ENCODE data around the gene SLC26A1.
"Not testable (repeated sequence)": the region's sequence is repeated elsewhere in the genome, so short reads cannot be mapped to it uniquely, and the experiment has no call there.

SLC26A1 gene

DNA sequence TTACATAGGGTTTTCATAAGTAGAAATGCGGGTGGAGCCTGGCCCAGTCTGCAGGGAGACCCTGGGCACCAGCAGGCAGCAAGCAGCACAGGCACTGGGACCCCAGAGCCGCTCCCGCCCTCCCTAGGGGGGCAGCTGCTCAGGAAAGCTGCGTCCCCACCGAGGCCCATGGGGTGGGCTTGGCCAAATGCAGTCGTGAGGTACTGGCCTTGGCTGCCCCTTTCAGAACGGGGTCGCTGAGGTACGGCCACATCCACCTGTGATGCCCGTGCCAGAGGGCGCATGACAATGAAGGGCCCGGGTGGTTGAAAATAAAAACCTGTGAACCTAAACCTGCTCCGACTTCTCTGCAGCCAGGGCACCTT is 44.3 kb downstream of the SLC26A1 start:
- in situ Hi-C loops (cut with MboI; ENCODE audit: low pct_unique_long_range_greater_than_20kb, low sequenced_read_pairs), result no loop called here
- DNase-seq, result no peak

DNA sequence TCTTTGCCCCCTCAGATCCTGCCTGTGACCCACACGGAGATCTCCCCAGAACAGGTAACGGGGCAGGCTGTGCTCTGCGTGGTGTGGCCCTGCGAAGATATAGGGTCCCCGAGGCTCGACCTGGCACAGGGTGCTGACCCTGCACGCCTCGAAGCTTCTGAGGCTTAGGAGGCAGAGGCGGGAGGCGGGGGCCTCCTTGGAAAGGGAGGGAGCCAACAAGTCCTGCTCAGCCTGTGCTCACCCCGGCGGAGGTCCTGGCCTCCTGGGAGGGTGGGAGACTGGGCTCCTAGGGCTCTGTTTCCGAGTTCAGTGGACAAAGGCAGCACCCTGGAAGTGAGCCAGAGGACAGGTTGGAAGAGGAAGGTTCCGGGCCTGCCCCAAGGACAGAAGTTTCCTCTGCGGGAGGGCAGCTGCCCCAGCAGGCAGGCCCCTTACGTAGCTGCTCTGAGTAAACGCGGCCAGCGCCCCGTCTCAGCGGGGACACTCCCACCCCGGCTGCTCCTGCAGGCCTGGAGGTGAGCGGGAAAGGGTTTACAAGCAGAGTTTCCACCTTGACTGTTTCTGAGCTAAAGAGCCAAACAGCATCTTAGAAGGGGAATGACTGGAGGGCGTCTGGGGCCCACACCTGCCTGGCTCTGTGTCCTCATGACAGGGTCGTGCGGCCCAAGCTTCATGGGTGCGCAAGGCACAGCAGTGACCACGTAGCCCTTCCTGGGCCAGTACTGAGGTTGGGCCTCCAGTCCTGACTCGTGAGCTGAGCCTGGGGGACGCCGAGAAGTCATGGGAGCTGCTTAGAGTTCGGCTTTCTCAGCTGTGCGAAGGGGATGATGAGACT is 44.9 kb downstream of the SLC26A1 start:
- DNase-seq, result no peak
- in situ Hi-C loops (cut with MboI; ENCODE audit: low pct_unique_long_range_greater_than_20kb, low sequenced_read_pairs), result no loop called here

DNA sequence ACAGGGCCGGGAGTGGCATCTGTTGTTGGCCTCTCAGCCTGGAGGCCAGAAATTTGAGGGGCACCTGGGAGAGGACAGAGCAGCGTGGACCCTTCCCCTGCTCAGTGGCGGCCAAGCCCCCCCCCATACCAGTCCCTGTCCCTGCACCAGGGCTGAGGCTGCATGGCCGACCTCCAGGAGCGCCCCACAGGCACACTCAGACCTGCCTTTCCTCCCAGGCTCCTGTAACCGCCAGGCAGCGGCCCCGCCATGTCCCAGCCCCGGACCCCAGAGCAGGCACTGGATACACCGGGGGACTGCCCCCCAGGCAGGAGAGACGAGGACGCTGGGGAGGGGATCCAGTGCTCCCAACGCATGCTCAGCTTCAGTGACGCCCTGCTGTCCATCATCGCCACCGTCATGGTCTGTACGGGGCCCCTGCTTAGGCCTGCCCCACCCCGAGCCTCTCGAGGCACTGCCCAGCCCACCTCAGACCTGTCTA is 45.7 kb downstream of the SLC26A1 start:
- no peak for DNase-seq
- in situ Hi-C loops (cut with MboI; ENCODE audit: low pct_unique_long_range_greater_than_20kb, low sequenced_read_pairs), result no loop called here

DNA sequence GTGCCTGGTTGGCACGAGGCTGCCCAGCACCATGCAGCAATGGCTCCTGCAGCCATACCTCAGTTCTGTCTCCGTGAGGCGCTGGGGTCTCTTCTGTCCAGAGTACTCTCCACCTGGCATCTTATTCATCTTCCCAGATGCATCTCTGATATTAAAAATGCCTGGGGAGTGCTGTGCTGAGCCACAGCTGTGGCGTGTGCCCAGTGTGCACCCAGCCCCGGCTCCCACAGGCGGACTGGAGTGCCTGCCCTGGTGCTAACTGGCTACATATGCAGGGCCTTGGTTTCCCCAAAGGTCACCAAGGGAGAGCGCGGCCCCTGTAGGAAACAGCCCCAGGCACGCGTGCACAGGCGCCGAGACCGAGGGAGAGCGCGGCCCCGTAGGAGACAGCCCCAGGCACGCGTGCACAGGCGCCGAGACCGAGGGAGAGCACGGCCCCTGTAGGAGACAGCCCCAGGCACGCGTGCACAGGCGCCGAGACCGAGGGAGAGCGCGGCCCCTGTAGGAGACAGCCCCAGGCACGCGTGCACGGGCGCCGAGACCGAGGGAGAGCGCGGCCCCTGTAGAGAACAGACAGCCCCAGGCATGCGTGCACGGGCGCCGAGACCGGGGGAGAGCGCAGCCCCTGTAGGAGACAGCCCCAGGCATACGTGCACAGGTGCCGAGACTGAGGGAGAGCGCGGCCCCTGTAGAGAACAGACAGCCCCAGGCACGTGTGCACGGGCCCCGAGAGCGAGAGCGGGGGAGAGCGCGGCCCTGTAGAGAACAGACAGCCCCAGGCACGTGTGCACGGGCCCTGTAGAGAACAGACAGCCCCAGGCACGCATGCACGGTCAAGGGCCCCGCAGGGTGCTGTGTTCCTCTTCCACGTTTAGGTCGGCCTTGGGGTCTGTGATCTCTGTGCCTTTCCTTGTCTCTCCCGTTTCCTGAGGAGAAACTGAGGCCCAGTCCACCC is 46.4 kb downstream of the SLC26A1 start:
- DNase-seq, result no peak
- in situ Hi-C loops (cut with MboI; ENCODE audit: low pct_unique_long_range_greater_than_20kb, low sequenced_read_pairs), result no loop called here

DNA sequence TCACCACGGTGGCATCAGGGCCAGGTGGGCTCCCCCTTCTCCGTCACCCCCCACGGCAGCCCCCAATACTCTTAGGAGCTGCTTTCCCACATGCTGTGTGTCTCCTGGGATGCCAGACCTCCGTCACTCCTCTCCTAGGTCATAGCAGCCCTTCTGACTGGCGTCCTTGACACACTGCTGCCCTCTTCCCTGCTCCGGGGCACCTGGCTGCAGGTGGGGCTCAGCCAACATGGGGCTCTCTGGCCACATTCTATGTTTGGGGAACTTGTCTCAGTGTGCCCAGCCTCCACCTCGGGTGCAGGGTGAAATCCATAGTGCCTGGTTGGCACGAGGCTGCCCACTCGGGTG is 47.1 kb downstream of the SLC26A1 start:
- in situ Hi-C loops (cut with MboI; ENCODE audit: low pct_unique_long_range_greater_than_20kb, low sequenced_read_pairs), result no loop called here
- no peak for DNase-seq

DNA sequence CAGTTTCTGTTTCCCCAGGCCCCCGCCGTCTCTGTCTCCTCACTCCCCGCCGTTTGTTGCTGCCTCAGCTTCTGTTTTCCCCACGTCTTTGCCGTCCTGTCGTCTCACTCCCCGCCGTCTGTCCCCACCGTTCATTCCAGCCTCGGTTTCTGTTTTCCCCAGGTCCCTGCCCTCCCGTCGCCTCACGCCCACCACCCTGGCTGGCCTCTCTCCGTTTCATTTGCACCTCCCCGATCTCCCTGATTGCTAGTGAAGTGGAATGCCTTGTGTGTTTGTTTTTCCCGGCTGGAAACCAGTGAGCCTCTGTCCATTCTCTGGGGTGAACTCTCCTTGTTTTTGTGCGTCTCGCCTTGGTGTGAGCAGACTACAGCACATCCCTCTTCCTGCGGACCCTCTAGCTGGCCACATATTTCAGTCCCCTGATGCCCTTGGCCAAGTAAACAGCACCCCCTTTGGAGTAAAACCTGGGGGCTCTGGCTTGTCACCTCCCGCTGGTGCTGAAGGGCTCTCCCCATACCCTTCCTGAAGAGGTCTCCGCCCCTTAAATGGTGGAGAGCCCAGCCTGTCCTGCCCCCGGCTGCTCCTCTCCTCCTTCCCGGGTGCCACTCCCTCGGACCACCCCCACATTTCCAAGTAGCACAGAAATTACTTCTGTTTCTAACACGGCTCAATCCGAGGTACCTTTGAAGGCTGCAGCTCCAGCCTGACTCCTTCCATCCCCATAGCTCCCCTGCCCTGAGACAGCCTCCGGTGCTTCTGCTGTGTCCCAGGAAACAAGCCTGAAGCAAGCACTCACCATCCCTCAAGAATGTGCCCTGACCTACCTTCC is 47.7 kb downstream of the SLC26A1 start:
- in situ Hi-C loops (cut with MboI; ENCODE audit: low pct_unique_long_range_greater_than_20kb, low sequenced_read_pairs), result no loop called here
- no peak for DNase-seq

DNA sequence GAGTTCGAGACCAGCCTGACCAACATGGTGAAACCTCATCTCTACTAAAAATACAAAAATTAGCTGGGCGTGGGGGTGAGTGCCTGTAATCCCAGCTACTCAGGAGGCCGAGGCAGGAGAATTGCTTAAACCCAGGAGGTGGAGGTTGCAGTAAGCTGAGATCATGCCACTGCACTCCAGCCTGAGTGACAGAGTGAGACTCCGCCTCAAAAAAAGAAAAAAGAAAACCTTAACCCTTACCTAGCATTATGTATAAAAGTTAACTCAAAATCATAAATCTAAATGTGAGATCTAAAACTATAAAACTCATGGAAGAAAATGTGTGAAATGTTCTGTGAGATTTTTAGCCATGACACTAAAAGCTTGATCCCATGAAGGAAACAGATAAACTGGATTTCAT is 53.7 kb downstream of the SLC26A1 start:
- in situ Hi-C loops (cut with MboI; ENCODE audit: low pct_unique_long_range_greater_than_20kb, low sequenced_read_pairs); DNase-seq: not testable (repeated sequence)

All from KBM-7 (cell line).